HEK293 (cell line): ENCODE data around the gene VAMP8.
A peak's percentile ranks its signal among the peaks of the same experiment; 100 is the strongest.

Source experiments
- AEBP2 ChIP-seq: fragments of 450-650 bp; formaldehyde crosslinking; IDR thresholded peaks from 2 replicates; pipeline ENCODE4 v1.5.1; 2016; ENCODE audit warnings: missing biosample characterization, missing genetic modification characterization, borderline replicate concordance
- BCL6B ChIP-seq: fragments of 450-650 bp; formaldehyde crosslinking; IDR thresholded peaks from 2 replicates; pipeline ENCODE4 v1.5.1; 2017; ENCODE audit warnings: missing biosample characterization, missing genetic modification characterization
- ELK4 ChIP-seq: IDR thresholded peaks from 2 replicates; pipeline ENCODE4 v1.6.1; 2011; ENCODE audit warnings: mild to moderate bottlenecking, low read depth, low read length, borderline replicate concordance
- KLF10 ChIP-seq: fragments of 450-650 bp; IDR thresholded peaks from 2 replicates; pipeline ENCODE4 v1.5.1; 2018; ENCODE audit warnings: missing biosample characterization, mild to moderate bottlenecking, missing genetic modification characterization
- SP3 ChIP-seq: fragments of 450-650 bp; formaldehyde crosslinking; IDR thresholded peaks from 2 replicates; pipeline ENCODE4 v1.5.1; 2016; ENCODE audit warnings: missing biosample characterization, missing genetic modification characterization
- ZBTB11 ChIP-seq: fragments of 450-650 bp; formaldehyde crosslinking; conservative IDR thresholded peaks from 2 replicates; pipeline ENCODE4 v1.5.1; 2016; ENCODE audit warnings: low read depth, missing biosample characterization, missing genetic modification characterization
- ZNF10 ChIP-seq: fragments of 450-650 bp; formaldehyde crosslinking; IDR thresholded peaks from 2 replicates; pipeline ENCODE4 v1.5.1; 2017; ENCODE audit warnings: missing biosample characterization, missing genetic modification characterization
- ZNF157 ChIP-seq: fragments of 450-650 bp; formaldehyde crosslinking; IDR thresholded peaks from 2 replicates; pipeline ENCODE4 v1.5.1; 2016; ENCODE audit warnings: missing biosample characterization, missing genetic modification characterization
- ZNF24 ChIP-seq: fragments of 450-650 bp; formaldehyde crosslinking; IDR thresholded peaks from 2 replicates; pipeline ENCODE4 v1.5.1; 2016; ENCODE audit warnings: missing biosample characterization, missing genetic modification characterization
- ZNF26 ChIP-seq: fragments of 450-650 bp; formaldehyde crosslinking; IDR thresholded peaks from 2 replicates; pipeline ENCODE4 v1.5.1; 2016; ENCODE audit warnings: missing biosample characterization, missing genetic modification characterization
- ZNF302 ChIP-seq: fragments of 450-650 bp; formaldehyde crosslinking; IDR thresholded peaks from 2 replicates; pipeline ENCODE4 v1.5.1; 2016; ENCODE audit warnings: missing biosample characterization, missing genetic modification characterization, low read depth
- ZNF354C ChIP-seq: fragments of 450-650 bp; formaldehyde crosslinking; IDR thresholded peaks from 2 replicates; pipeline ENCODE4 v1.5.1; 2016; ENCODE audit warnings: missing biosample characterization, missing genetic modification characterization, low read depth, borderline replicate concordance
- ZNF37A ChIP-seq: fragments of 450-650 bp; IDR thresholded peaks from 2 replicates; pipeline ENCODE4 v1.5.1; 2018; ENCODE audit warnings: missing biosample characterization, missing genetic modification characterization
- ZNF398 ChIP-seq: fragments of 450-650 bp; formaldehyde crosslinking; IDR thresholded peaks from 2 replicates; pipeline ENCODE4 v1.5.1; 2017; ENCODE audit warnings: missing biosample characterization, missing genetic modification characterization
- ZNF544 ChIP-seq: fragments of 450-650 bp; formaldehyde crosslinking; IDR thresholded peaks from 2 replicates; pipeline ENCODE4 v1.5.0; 2017; ENCODE audit warnings: missing biosample characterization, missing genetic modification characterization
- ZNF548 ChIP-seq: fragments of 450-650 bp; formaldehyde crosslinking; IDR thresholded peaks from 2 replicates; pipeline ENCODE4 v1.5.1; 2016; ENCODE audit warnings: missing biosample characterization, missing genetic modification characterization
- ZNF629 ChIP-seq: fragments of 450-650 bp; formaldehyde crosslinking; IDR thresholded peaks from 2 replicates; pipeline ENCODE4 v1.5.1; 2017; ENCODE audit warnings: missing biosample characterization, missing genetic modification characterization
- ZNF639 ChIP-seq: fragments of 450-650 bp; formaldehyde crosslinking; IDR thresholded peaks from 2 replicates; pipeline ENCODE4 v1.5.1; 2016; ENCODE audit warnings: missing biosample characterization, missing genetic modification characterization
- ZNF692 ChIP-seq: fragments of 450-650 bp; formaldehyde crosslinking; IDR thresholded peaks from 2 replicates; pipeline ENCODE4 v1.5.1; 2016; ENCODE audit warnings: missing biosample characterization, missing genetic modification characterization
- ZNF704 ChIP-seq: fragments of 450-650 bp; formaldehyde crosslinking; IDR thresholded peaks from 2 replicates; pipeline ENCODE4 v1.5.1; 2016; ENCODE audit warnings: missing biosample characterization, missing genetic modification characterization
- ZNF837 ChIP-seq: fragments of 450-650 bp; formaldehyde crosslinking; IDR thresholded peaks from 2 replicates; pipeline ENCODE4 v1.5.1; 2016; ENCODE audit warnings: missing biosample characterization, missing genetic modification characterization
- ZSCAN30 ChIP-seq: fragments of 450-650 bp; IDR thresholded peaks from 2 replicates; pipeline ENCODE4 v1.5.1; 2018; ENCODE audit warnings: missing biosample characterization, mild to moderate bottlenecking, missing genetic modification characterization, moderate library complexity

The VAMP8 gene

GRCh38 chr2:85538507-85539360, 38.7 kb upstream of the VAMP8 start, which contains the start of gene MAT2A (continued):
- TF ChIP-seq ZNF704, result no peak
- TF ChIP-seq BCL6B (tag by site-specific recombination), result no peak
- TF ChIP-seq ZBTB11 (tag by site-specific recombination), result 0 out of 2 replicates have a peak, but pooled peaks have one; percentile 14
- TF ChIP-seq ZNF692 (tag by site-specific recombination), result peak; percentile 73; the same call in 1 of the 2 replicates
- no peak; the same call in 1 of the 2 replicates for TF ChIP-seq ZSCAN30
- TF ChIP-seq ZNF837 (tag by site-specific recombination), result no peak
- no peak for TF ChIP-seq AEBP2 (tag by site-specific recombination)
- TF ChIP-seq ZNF629 (tag by site-specific recombination), result peak; percentile 79
- no peak for TF ChIP-seq ZNF157 (tag by site-specific recombination)
- no peak for TF ChIP-seq ELK4
- TF ChIP-seq SP3 (tag by site-specific recombination), result peak; percentile 69
- peak; percentile 14; the same call in 1 of the 2 replicates for TF ChIP-seq ZNF639 (tag by site-specific recombination)
- TF ChIP-seq ZNF302, result no peak
- no peak for TF ChIP-seq ZNF26
- TF ChIP-seq ZNF37A, result no peak
- no peak for TF ChIP-seq ZNF354C (tag by site-specific recombination)
- TF ChIP-seq ZNF24, result 0 out of 2 replicates have a peak, but pooled peaks have one; percentile 57
- peak; percentile 47; the same call in 1 of the 2 replicates for TF ChIP-seq KLF10
- TF ChIP-seq ZNF544 (tag by site-specific recombination), result no peak
- peak; percentile 79 for TF ChIP-seq ZNF398
- TF ChIP-seq ZNF548 (tag by site-specific recombination), result no peak
- no peak for TF ChIP-seq ZNF10 (tag by site-specific recombination)
